Neural progenitor cell (in vitro differentiated cells): ENCODE results near the gene PTPRN2.

Experiments
- EZH2phosphoT487 ChIP-seq: fragments of 200-600 bp; sonication (generic); IDR thresholded peaks from 2 replicates; pipeline ENCODE4 v1.6.1; 2017; ENCODE audit warnings: antibody characterized with exemption
- TF ChIP-seq, protein P1 (sequence below): fragments of 200-600 bp; sonication (generic); IDR thresholded peaks from 2 replicates; pipeline ENCODE4 v1.5.1; 2017; ENCODE audit warnings: antibody characterized with exemption, mild to moderate bottlenecking

DNA sequence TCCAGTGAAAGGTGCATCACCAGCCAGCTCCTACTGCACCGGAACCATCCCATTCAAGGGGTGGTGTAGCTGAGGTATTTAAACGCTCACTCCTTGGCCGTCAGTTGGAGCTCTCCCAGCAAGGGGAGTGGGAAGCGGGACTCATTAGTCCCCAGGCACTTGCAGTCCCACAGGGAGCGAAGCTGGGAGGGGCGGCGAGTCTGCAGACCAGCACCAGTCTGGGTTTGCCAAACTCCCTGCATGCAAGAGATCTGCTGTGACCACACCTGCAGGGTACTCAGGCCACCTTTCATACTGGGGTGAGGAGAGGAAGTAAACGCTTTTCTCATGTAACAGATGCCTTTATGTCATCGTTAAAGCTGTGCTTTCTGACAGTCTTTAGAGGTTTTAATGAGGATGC is 187.9 kb downstream of the PTPRN2 start:
- TF ChIP-seq, protein P1, sequence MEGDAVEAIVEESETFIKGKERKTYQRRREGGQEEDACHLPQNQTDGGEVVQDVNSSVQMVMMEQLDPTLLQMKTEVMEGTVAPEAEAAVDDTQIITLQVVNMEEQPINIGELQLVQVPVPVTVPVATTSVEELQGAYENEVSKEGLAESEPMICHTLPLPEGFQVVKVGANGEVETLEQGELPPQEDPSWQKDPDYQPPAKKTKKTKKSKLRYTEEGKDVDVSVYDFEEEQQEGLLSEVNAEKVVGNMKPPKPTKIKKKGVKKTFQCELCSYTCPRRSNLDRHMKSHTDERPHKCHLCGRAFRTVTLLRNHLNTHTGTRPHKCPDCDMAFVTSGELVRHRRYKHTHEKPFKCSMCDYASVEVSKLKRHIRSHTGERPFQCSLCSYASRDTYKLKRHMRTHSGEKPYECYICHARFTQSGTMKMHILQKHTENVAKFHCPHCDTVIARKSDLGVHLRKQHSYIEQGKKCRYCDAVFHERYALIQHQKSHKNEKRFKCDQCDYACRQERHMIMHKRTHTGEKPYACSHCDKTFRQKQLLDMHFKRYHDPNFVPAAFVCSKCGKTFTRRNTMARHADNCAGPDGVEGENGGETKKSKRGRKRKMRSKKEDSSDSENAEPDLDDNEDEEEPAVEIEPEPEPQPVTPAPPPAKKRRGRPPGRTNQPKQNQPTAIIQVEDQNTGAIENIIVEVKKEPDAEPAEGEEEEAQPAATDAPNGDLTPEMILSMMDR = no peak
- TF ChIP-seq EZH2phosphoT487 = no peak
